ENCODE data around the gene PGBD1. TPM values are rescaled to one million over a fixed set of nuclear protein-coding genes. Genes with fewer than 3 reads are reported as not detected.

PGBD1 gene
- total and polyA plus RNA-seq, 2 donors = 4.7 to 8.7 TPM

DNA sequence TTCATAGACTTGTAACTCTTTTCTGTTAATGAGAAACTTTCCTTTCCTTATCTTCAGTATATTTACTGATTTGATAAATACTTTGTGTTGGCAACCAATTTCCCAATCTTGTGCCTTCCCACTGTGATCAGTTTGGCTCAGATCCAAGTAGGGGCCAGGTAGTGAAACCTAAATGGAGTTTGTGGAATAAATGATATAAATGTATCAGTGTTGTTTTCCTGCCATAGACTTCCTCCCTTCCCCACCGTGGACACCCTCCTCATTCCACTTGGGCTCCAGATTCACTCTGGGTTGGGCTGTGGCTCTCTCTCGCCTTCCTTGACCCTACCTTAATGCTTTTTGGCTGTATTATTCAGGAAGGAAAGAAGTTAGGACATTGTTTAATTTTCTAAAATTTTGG lies 69.7 kb downstream of the PGBD1 start:
- no peak for DNase-seq (ENCODE audit: extremely low spot score)
- H3K36me3 ChIP-seq (ENCODE audit: insufficient read depth) = no peaks in the 10 kb centered on the region
- no peak overlapping the region for H3K4me3 ChIP-seq (ENCODE audit: low read depth, low read length)
- no peaks in the 10 kb centered on the region for H3K4me1 ChIP-seq (ENCODE audit: insufficient read depth)
- whole genome bisulfite sequencing = 63% methylated on average over 2 of the region's 2 CpGs
- H3K27ac ChIP-seq (ENCODE audit: low read depth) = no peak overlapping the region

DNA sequence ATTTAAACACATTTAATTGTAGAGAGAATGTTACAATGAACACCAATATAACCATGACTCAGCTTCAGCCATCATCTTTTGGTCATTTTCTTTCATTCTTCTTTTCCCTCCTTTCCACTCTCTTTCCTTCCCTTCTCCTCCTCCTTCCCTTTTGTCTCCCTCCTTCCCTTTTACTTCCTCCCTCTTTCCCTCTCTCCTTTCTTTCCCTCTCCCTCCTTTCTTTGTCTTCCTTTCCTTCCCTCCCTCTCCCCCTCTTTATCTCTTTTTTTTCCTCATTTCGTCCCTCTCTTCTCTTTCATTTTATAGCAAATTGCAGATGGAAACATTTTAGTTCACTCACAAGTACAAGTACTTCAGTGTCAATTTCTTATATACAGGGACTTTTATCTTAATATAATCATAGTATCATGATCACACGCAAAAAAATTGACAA lies 70.1 kb downstream of the PGBD1 start:
- Histone ChIP-seq H3K4me3 (ENCODE audit: low read depth, low read length) (no peak overlapping the region), H3K27ac (ENCODE audit: low read depth) (no peak overlapping the region), H3K36me3 (ENCODE audit: insufficient read depth) (no peaks in the 10 kb centered on the region), H3K4me1 (ENCODE audit: insufficient read depth) (no peaks in the 10 kb centered on the region)
- no peak for DNase-seq (ENCODE audit: extremely low spot score)
- WGBS = 58% methylated on average over 2 of the region's 2 CpGs

Small RNA genes lying within 50 kb of the gene (small RNA-seq; reads per million reads assigned to genes)
- gene AL021997.1 = not detected
- not detected for gene AL021997.2

Other genes with a start within 250 kb of the PGBD1 start
- 1.0 TPM for gene ZNF165, start 201.0 kb upstream of the PGBD1 start, total RNA-seq
- 0.90 TPM for gene ZNF165, start 201.0 kb upstream of the PGBD1 start, polyA plus RNA-seq
- gene ZSCAN16, start 157.0 kb upstream of the PGBD1 start, total RNA-seq = 3.9 TPM
- 3.5 TPM for gene ZSCAN16, start 157.0 kb upstream of the PGBD1 start, polyA plus RNA-seq
- gene ZKSCAN8, start 139.7 kb upstream of the PGBD1 start, total RNA-seq = 33.0 TPM
- 12.0 TPM for gene ZKSCAN8, start 139.7 kb upstream of the PGBD1 start, polyA plus RNA-seq
- 19.2 TPM for gene ZSCAN9, start 56.3 kb upstream of the PGBD1 start, total RNA-seq
- 12.8 TPM for gene ZSCAN9, start 56.3 kb upstream of the PGBD1 start, polyA plus RNA-seq
- 7.3 TPM for gene ZKSCAN4, start 29.3 kb upstream of the PGBD1 start, total RNA-seq
- 4.0 TPM for gene ZKSCAN4, start 29.3 kb upstream of the PGBD1 start, polyA plus RNA-seq
- gene NKAPL, start 22.3 kb upstream of the PGBD1 start, total RNA-seq = 0.90 TPM
- gene NKAPL, start 22.3 kb upstream of the PGBD1 start, polyA plus RNA-seq = 4.4 TPM
- 35.1 TPM for gene ZSCAN26, start 14.4 kb upstream of the PGBD1 start, total RNA-seq
- gene ZSCAN26, start 14.4 kb upstream of the PGBD1 start, polyA plus RNA-seq = 15.5 TPM
- gene ZSCAN31, start 54.6 kb downstream of the PGBD1 start, total RNA-seq = 21.5 TPM
- gene ZSCAN31, start 54.6 kb downstream of the PGBD1 start, polyA plus RNA-seq = 10.1 TPM
- 7.5 TPM for gene ZKSCAN3, start 68.4 kb downstream of the PGBD1 start, total RNA-seq
- 3.1 TPM for gene ZKSCAN3, start 68.4 kb downstream of the PGBD1 start, polyA plus RNA-seq
- 14.4 TPM for gene ZSCAN12, start 118.2 kb downstream of the PGBD1 start, total RNA-seq
- 4.7 TPM for gene ZSCAN12, start 118.2 kb downstream of the PGBD1 start, polyA plus RNA-seq
- gene ZSCAN23, start 161.9 kb downstream of the PGBD1 start, total RNA-seq = 15.5 TPM
- 3.5 TPM for gene ZSCAN23, start 161.9 kb downstream of the PGBD1 start, polyA plus RNA-seq
- not detected for gene GPX6, start 234.2 kb downstream of the PGBD1 start, total RNA-seq
- not detected for gene GPX6, start 234.2 kb downstream of the PGBD1 start, polyA plus RNA-seq
- not detected for gene GPX5, start 244.3 kb downstream of the PGBD1 start, total RNA-seq
- not detected for gene GPX5, start 244.3 kb downstream of the PGBD1 start, polyA plus RNA-seq